ENCODE results near the gene KRT78.

GRCh38 chr12:52873513-52873831, 24.7 kb upstream of the KRT78 start:
- no peak for TF ChIP-seq ZNF384 (IDR thresholded peaks at IDR 0.05)
- TF ChIP-seq BHLHE40 (IDR thresholded peaks at IDR 0.05; ENCODE audit: borderline replicate concordance) = no peak
- no peak for TF ChIP-seq LEF1 (IDR thresholded peaks at IDR 0.05; ENCODE audit: borderline replicate concordance)
- TF ChIP-seq HDGF (IDR thresholded peaks at IDR 0.05; ENCODE audit: borderline replicate concordance) = no peak
- TF ChIP-seq FOXK2 (IDR thresholded peaks at IDR 0.05) = no peak
- no peak for TF ChIP-seq TARDBP (IDR thresholded peaks at IDR 0.05)
- no peak for TF ChIP-seq ELF4 (IDR thresholded peaks at IDR 0.05)
- no peak for TF ChIP-seq SUZ12 (IDR thresholded peaks at IDR 0.05)
